HEK293T (cell line): Measurements from ENCODE around the gene TMPRSS4.

Experiments
- FOXA1 ChIP-seq: fragments of 450-650 bp; IDR thresholded peaks from 2 replicates; pipeline ENCODE4 v1.6.1; 2016; ENCODE audit warnings: mild to moderate bottlenecking
- ZNF384 ChIP-seq: fragments of 450-650 bp; IDR thresholded peaks from 2 replicates; pipeline ENCODE4 v1.6.1; 2016

GRCh38 chr11:118073554-118073953, 3.3 kb upstream of the TMPRSS4 start:
- TF ChIP-seq ZNF384, result no peak
- no peak for TF ChIP-seq FOXA1
